Measurements from ENCODE around the gene CAB39.

The CAB39 gene

DNA sequence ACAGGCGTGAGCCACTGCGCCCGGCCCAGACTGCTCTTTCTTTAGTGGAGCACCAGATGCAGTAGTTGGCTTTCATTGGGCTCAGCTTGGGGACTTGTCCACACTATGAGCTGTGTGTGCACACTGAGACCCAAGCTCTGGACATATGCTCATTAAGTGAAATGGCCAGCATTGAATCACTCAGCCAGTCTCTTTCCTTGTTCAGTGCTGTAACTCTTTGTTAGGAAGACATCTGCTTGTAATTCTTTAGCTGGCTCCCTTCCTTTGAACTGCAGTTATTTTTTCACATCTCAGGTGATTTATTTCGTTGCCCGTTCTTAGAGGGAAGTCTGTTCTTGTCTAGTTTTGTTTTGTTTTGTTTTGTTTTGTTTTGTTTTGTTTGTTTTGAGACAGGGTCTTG, 70.5 kb downstream of the CAB39 start:
- Histone ChIP-seq H3K4me1 (ENCODE audit: insufficient read depth, low read length) (peaks cover 4% of the 10 kb centered on the region; the same call in 1 of the 2 replicates), H3K9me3 (ENCODE audit: insufficient read depth, low read depth, low read length) (peaks cover 13% of the 10 kb centered on the region; the same call in 1 of the 2 replicates), H3K4me3 (ENCODE audit: low read length) (no peak overlapping the region), H3K27me3 (ENCODE audit: insufficient read depth, low read length) (no peaks in the 10 kb centered on the region), H3K27ac (ENCODE audit: low read depth, low read length) (no peak overlapping the region), H3K9ac (ENCODE audit: low read depth, low read length) (no peak overlapping the region), H3K36me3 (ENCODE audit: insufficient read depth, low read length) (peaks cover 23% of the 10 kb centered on the region)
- WGBS: 97% methylated on average over 5 of the region's 5 CpGs

- WGBS: 93% methylated on average over 4 of the region's 4 CpGs
- H3K27ac ChIP-seq (ENCODE audit: low read depth, low read length): peak overlapping the region; percentile 17; the same call in 1 of the 2 replicates
- no peaks in the 10 kb centered on the region for H3K27me3 ChIP-seq (ENCODE audit: insufficient read depth, low read length)
- H3K9ac ChIP-seq (ENCODE audit: low read depth, low read length): no peak overlapping the region; the same call in 1 of the 2 replicates
- peaks cover 27% of the 10 kb centered on the region for H3K36me3 ChIP-seq (ENCODE audit: insufficient read depth, low read length)
- peaks cover 4% of the 10 kb centered on the region; the same call in 1 of the 2 replicates for H3K4me1 ChIP-seq (ENCODE audit: insufficient read depth, low read length)
- H3K4me3 ChIP-seq (ENCODE audit: low read length): no peak overlapping the region
- H3K9me3 ChIP-seq (ENCODE audit: insufficient read depth, low read depth, low read length): peaks cover 24% of the 10 kb centered on the region
These were observed 72.2 kb downstream of the CAB39 start for GRCh38 chr2:230784795-230785194.

DNA sequence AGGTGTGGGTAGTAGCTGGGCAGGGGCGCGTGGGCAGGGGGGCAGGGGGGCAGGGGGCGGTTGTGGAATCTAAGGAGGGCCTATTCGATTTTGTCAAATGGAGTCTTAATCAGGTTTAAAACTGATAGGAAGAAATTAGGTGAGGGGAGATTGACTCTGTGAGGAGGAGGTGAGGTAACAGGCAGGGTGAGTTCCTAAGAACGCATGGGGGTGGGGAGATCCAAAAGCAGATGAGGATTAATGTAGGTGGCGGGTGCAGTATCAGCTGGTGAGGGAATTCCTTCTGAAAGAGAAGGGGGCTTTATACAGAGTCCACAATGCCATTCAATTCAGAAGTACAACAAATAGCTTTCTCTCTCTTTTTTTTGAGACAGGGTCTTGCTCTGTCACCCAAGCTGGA, 72.7 kb downstream of the CAB39 start:
- peaks cover 24% of the 10 kb centered on the region for H3K9me3 ChIP-seq (ENCODE audit: insufficient read depth, low read depth, low read length)
- H3K36me3 ChIP-seq (ENCODE audit: insufficient read depth, low read length): peaks cover 27% of the 10 kb centered on the region
- 93% methylated on average over 6 of the region's 6 CpGs for WGBS
- H3K4me1 ChIP-seq (ENCODE audit: insufficient read depth, low read length): peaks cover 4% of the 10 kb centered on the region; the same call in 1 of the 2 replicates
- H3K27ac ChIP-seq (ENCODE audit: low read depth, low read length): no peak overlapping the region
- H3K27me3 ChIP-seq (ENCODE audit: insufficient read depth, low read length): no peaks in the 10 kb centered on the region
- no peak overlapping the region for H3K4me3 ChIP-seq (ENCODE audit: low read length)
- H3K9ac ChIP-seq (ENCODE audit: low read depth, low read length): no peak overlapping the region

DNA sequence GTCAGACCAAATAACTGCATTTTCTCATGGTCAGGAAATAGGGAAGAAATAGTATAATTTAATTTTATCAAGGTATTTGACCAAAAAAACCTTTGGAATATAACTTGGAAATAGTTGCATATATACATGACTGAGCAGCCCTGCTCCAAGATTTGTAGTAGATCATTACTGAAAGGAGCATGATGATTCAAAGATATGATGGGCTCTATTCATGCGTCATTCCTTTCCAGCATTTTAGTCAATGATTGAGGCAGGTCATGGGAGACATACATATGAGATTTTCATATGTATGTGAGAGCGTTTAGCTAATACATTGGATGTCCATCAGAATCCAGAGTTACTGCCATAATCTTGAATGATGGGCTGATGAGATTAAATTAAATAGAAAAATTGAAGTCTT, 74.5 kb downstream of the CAB39 start:
- Histone ChIP-seq H3K9ac (ENCODE audit: low read depth, low read length) (no peak overlapping the region), H3K4me1 (ENCODE audit: insufficient read depth, low read length) (0 out of 2 replicates have a peak, but pooled peaks cover 4% of the 10 kb centered on the region), H3K36me3 (ENCODE audit: insufficient read depth, low read length) (peaks cover 41% of the 10 kb centered on the region), H3K27ac (ENCODE audit: low read depth, low read length) (no peak overlapping the region), H3K4me3 (ENCODE audit: low read length) (no peak overlapping the region), H3K9me3 (ENCODE audit: insufficient read depth, low read depth, low read length) (peaks cover 24% of the 10 kb centered on the region), H3K27me3 (ENCODE audit: insufficient read depth, low read length) (no peaks in the 10 kb centered on the region)
- 94% methylated on average over 2 of the region's 2 CpGs for WGBS

DNA sequence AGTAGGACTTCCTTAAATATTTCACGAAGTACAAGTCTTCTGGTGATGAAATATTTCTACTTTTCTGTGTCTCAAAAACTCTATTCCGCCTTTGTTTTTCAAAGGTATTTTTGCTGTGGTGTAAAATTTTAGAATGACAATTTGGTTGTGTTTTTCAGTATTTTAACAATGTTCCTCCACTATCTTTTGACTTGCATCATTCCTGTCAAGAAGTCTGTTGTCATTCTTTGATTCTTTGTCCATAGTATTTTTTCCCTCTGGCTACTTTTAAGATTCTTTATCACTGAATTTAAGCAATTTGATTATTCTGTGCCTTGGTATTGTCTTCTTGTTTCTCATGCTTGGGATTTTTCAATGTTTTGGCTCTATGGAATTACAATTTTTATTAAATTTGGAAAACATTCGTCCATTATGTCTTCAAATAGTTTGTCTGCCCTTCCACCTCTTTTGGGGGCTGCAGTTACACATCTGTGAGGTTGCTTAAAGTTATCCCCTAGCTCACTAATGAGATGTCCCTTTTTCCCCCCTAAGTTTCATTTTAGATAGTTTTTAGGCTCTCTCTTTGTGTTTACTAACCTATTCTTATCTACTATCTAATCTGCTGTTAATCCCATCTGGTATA, 76.0 kb downstream of the CAB39 start:
- Histone ChIP-seq H3K27me3 (ENCODE audit: insufficient read depth, low read length) (no peaks in the 10 kb centered on the region), H3K4me1 (ENCODE audit: insufficient read depth, low read length) (0 out of 2 replicates have a peak, but pooled peaks cover 6% of the 10 kb centered on the region), H3K9me3 (ENCODE audit: insufficient read depth, low read depth, low read length) (peaks cover 24% of the 10 kb centered on the region), H3K36me3 (ENCODE audit: insufficient read depth, low read length) (peaks cover 45% of the 10 kb centered on the region), H3K4me3 (ENCODE audit: low read length) (no peak overlapping the region), H3K27ac (ENCODE audit: low read depth, low read length) (no peak overlapping the region), H3K9ac (ENCODE audit: low read depth, low read length) (no peak overlapping the region)
- WGBS: 86% methylated on average over 2 of the region's 3 CpGs

GRCh38 chr2:230790981-230791380, 78.3 kb downstream of the CAB39 start:
- H3K36me3 ChIP-seq (ENCODE audit: insufficient read depth, low read length): peaks cover 40% of the 10 kb centered on the region
- peaks cover 9% of the 10 kb centered on the region; the same call in 1 of the 2 replicates for H3K4me1 ChIP-seq (ENCODE audit: insufficient read depth, low read length)
- H3K9ac ChIP-seq (ENCODE audit: low read depth, low read length): no peak overlapping the region
- H3K4me3 ChIP-seq (ENCODE audit: low read length): no peak overlapping the region
- peaks cover 19% of the 10 kb centered on the region for H3K9me3 ChIP-seq (ENCODE audit: insufficient read depth, low read depth, low read length)
- no peak overlapping the region for H3K27ac ChIP-seq (ENCODE audit: low read depth, low read length)
- H3K27me3 ChIP-seq (ENCODE audit: insufficient read depth, low read length): no peaks in the 10 kb centered on the region
- 100% methylated on average over 1 of the region's 1 CpG for WGBS

- 97% methylated on average over 8 of the region's 8 CpGs for WGBS
- Histone ChIP-seq H3K36me3 (ENCODE audit: insufficient read depth, low read length) (peaks cover 31% of the 10 kb centered on the region), H3K9me3 (ENCODE audit: insufficient read depth, low read depth, low read length) (peaks cover 4% of the 10 kb centered on the region; the same call in 1 of the 2 replicates), H3K9ac (ENCODE audit: low read depth, low read length) (no peak overlapping the region), H3K4me3 (ENCODE audit: low read length) (no peak overlapping the region), H3K4me1 (ENCODE audit: insufficient read depth, low read length) (peaks cover 9% of the 10 kb centered on the region; the same call in 1 of the 2 replicates), H3K27me3 (ENCODE audit: insufficient read depth, low read length) (no peaks in the 10 kb centered on the region), H3K27ac (ENCODE audit: low read depth, low read length) (no peak overlapping the region)
These were observed 81.1 kb downstream of the CAB39 start for GRCh38 chr2:230793572-230794359.

GRCh38 chr2:230794497-230794896, 81.9 kb downstream of the CAB39 start:
- H3K4me3 ChIP-seq (ENCODE audit: low read length): no peak overlapping the region
- no peaks in the 10 kb centered on the region for H3K27me3 ChIP-seq (ENCODE audit: insufficient read depth, low read length)
- no peak overlapping the region for H3K9ac ChIP-seq (ENCODE audit: low read depth, low read length)
- H3K4me1 ChIP-seq (ENCODE audit: insufficient read depth, low read length): peaks cover 9% of the 10 kb centered on the region; the same call in 1 of the 2 replicates
- H3K36me3 ChIP-seq (ENCODE audit: insufficient read depth, low read length): peaks cover 35% of the 10 kb centered on the region
- WGBS: 91% methylated on average over 7 of the region's 7 CpGs
- H3K27ac ChIP-seq (ENCODE audit: low read depth, low read length): no peak overlapping the region
- no peaks in the 10 kb centered on the region for H3K9me3 ChIP-seq (ENCODE audit: insufficient read depth, low read depth, low read length)

GRCh38 chr2:230795856-230796255, 83.2 kb downstream of the CAB39 start:
- Histone ChIP-seq H3K9ac (ENCODE audit: low read depth, low read length) (no peak overlapping the region), H3K4me1 (ENCODE audit: insufficient read depth, low read length) (peaks cover 9% of the 10 kb centered on the region; the same call in 1 of the 2 replicates), H3K4me3 (ENCODE audit: low read length) (no peak overlapping the region), H3K27me3 (ENCODE audit: insufficient read depth, low read length) (no peaks in the 10 kb centered on the region), H3K9me3 (ENCODE audit: insufficient read depth, low read depth, low read length) (no peaks in the 10 kb centered on the region), H3K36me3 (ENCODE audit: insufficient read depth, low read length) (peaks cover 43% of the 10 kb centered on the region), H3K27ac (ENCODE audit: low read depth, low read length) (no peak overlapping the region)
- 97% methylated on average over 4 of the region's 4 CpGs for WGBS

DNA sequence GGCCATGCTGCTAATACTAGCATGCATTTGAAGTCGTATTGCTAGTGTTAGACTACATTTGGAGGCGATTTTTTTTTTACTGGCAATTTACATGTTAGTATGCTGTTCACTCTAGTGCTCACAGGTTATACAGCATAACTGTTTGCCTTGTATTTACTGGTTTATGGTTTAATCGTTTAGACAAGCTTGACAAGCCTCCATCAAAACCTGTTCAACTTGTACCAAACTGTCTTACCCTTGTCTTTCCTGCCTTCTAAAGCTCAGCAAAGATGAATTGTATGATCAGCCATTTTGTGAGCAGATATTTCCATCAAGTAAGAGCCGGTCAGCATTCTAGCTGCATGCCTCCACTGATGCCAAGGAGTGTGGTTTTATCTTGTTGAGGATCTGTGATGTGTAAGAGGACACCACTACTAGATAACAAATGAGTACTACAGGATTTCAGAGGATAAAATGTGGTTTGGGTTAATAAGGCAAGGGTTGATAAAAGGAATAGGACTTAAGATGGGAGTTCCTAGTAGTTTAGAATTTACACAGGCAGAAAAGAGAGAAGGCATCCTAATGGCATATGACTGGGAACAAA, 83.7 kb downstream of the CAB39 start:
- Histone ChIP-seq H3K27me3 (ENCODE audit: insufficient read depth, low read length) (no peaks in the 10 kb centered on the region), H3K4me1 (ENCODE audit: insufficient read depth, low read length) (peaks cover 9% of the 10 kb centered on the region; the same call in 1 of the 2 replicates), H3K36me3 (ENCODE audit: insufficient read depth, low read length) (peaks cover 38% of the 10 kb centered on the region), H3K4me3 (ENCODE audit: low read length) (no peak overlapping the region), H3K27ac (ENCODE audit: low read depth, low read length) (no peak overlapping the region), H3K9me3 (ENCODE audit: insufficient read depth, low read depth, low read length) (no peaks in the 10 kb centered on the region), H3K9ac (ENCODE audit: low read depth, low read length) (no peak overlapping the region)
- 97% methylated on average over 4 of the region's 4 CpGs for WGBS

All from HUES64 (cell line).